AG09309 (cell line): ENCODE measurements around the gene MAGI2.

Experiments used
- DNase-seq: peaks from one replicate; pipeline ENCODE4 v3.0.0-alpha.2; 2010; ENCODE audit warnings: low read depth
- H3K4me3 ChIP-seq: 2 replicates; pipeline ENCODE4 v1.5.1; 2011; ENCODE audit warnings: mild to moderate bottlenecking, low read depth, low read length, moderate library complexity; ENCODE audit not compliant: control insufficient read depth
- CTCF ChIP-seq: IDR thresholded peaks from 2 replicates; pipeline ENCODE4 v1.5.1; 2011; ENCODE audit warnings: mild to moderate bottlenecking, low read depth, low read length, inconsistent platforms; ENCODE audit not compliant: insufficient read depth, control insufficient read depth; ENCODE audit errors: missing control alignments

The MAGI2 gene

GRCh38 chr7:78769481-78770101 lies 683.9 kb downstream of the MAGI2 start:
- peak overlapping the region; percentile 45 for H3K4me3 ChIP-seq
- TF ChIP-seq CTCF: no peak
- DNase-seq: no peak

- TF ChIP-seq CTCF: no peak
- peak overlapping the region; percentile 45 for H3K4me3 ChIP-seq
- DNase-seq: no peak
Observed at GRCh38 chr7:78768859-78769258, 684.6 kb downstream of the MAGI2 start.

GRCh38 chr7:78765943-78766729 lies 687.3 kb downstream of the MAGI2 start:
- DNase-seq: no peak
- no peak for TF ChIP-seq CTCF
- no peak overlapping the region for H3K4me3 ChIP-seq

- no peak for TF ChIP-seq CTCF
- DNase-seq: no peak
- no peak overlapping the region for H3K4me3 ChIP-seq
Observed at GRCh38 chr7:78764571-78764970, 688.9 kb downstream of the MAGI2 start.

- DNase-seq: no peak
- H3K4me3 ChIP-seq: no peak overlapping the region
- TF ChIP-seq CTCF: no peak
Observed at GRCh38 chr7:78762625-78763024, 690.8 kb downstream of the MAGI2 start.

- H3K4me3 ChIP-seq: no peak overlapping the region
- no peak for TF ChIP-seq CTCF
- DNase-seq: no peak
Observed at GRCh38 chr7:78760620-78761355, 692.7 kb downstream of the MAGI2 start.
